ENCODE results near the gene POT1.

POT1 gene

DNA sequence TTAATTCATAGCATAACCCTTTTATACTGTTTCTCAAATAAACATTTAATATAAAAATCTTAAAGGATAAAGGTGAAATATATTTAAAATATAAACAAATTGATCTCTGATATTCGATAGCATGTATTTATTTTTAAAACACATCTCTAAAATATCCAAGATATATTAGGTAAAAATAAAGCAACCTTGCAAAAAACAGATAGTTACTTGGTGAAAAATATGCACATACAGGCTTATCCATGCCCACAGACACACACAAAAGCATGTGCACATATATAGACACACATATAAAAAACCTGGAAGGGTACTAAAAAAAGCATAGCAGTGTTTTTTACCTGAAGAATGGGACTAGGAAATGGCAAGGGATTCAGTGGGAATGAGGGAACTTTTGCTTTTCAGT is 19.8 kb downstream of the POT1 start:
- no peak for DNase-seq

DNA sequence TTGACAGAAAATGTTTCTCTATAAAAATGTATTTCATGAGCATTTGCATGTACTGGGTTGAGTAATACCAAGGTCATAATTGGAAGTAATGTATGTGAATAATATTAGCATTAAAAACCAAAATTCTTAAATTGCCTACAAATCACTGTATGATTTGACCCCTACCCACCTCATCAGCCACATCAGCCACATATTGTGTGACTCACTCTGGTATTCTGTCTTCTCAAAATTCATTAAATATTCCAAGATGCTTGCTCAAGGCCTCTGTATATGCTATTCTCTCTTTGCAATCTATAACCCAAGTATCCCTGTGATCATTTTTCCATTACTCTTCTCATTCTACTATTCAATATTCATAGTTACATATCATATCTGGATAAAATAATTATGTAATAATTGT is 21.4 kb downstream of the POT1 start:
- DNase-seq: no peak

DNA sequence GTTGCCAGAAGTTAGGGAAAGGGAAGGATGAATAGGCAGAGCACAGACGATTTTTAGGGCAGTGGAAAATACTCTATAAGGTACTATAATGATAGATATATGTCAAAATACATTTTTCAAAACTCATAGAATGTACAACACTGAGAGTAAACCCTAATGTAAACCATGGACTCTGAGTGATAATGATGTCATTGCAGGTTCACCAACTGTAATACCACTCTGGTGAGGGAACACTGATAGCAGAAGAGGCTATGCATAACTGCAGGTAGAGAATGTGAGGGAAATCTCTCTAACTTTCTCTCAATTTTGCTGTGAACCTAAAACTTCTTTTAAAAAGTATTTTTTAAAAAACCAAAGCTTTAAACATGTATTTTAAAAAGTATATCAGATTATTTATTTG is 22.1 kb downstream of the POT1 start:
- no peak for DNase-seq

DNA sequence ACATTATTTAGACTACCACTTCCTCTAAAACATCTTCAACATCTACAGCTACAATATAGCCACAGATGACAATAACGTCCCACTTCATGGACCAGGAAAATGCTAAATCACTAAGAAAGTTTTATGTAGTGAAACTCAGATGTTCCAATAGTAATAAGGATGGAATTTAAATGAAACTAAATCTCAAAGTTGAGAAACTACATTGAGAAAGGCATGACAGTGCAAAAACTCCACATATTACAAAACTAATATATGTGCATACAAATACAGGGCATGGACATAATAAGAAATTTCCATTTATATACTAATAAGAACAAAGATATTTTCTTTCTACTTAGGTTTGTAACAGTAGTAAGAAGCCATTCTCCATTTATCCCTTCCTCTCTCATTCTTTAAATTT is 31.1 kb downstream of the POT1 start:
- DNase-seq: no peak

DNA sequence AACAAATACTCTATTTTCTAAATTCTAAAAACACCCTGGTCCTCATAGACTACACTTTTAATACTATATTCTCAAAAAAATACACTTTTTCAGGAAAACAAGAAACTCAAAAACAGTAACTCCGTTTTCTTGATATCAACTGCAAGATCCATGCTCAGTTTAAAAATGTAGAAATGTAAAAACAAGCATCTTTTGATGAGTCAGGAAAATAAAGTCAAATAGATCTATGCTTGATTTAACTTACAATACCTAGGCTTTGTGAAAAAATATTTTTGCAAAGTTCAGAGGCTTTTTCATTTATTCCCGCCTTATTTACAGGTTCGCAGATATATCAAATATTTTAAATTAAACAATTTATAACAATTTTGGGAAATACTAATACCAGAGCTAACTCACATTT is 33.6 kb downstream of the POT1 start:
- no peak for DNase-seq

DNA sequence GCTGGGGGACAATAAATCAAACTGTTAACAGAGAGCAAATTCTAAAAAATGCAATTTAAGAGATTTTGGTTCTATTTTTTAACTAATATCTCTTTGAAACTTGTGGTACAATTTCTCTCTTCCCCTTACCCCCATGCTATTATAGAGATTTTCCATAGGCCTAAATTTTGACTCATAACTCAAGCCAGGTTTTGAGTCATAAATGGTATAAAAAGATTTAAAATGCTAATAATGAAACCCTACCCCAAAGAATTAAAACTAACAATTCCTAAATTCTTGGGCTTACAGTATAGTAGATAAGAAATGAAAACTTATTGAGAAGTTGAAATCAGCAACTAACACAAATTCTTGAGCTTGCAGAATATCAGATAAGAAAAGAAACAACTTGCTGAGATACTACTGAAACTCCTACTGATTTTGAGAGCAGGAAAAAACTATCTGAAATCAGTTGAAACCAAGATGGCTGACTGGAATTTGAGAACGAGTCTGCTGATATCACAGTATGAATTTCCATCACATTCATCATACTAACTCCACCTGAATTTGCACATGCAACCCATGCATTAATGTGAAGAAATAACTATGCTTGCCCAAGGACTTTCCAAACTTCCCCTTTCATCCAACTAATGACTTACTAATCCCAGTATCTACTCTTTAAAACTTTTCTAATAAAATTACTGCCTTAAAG is 36.3 kb downstream of the POT1 start:
- DNase-seq: no peak

DNA sequence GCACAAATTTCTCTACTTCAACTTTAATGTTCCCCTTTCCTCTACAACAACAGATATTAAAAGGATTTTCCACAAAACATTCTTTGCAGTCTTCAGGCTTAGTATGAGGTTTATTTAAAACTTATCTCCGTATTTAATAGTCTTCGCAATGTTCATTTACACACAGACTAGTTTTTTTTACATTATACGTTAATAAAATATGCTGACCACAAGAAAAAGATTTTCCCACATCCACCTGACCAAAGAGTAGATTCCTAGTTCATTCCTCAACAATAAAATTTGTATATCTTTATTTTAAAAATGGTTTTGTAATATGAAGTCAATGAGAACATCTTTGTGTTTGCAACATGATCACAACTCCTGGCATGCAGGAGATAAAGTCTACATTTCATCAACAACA is 42.4 kb downstream of the POT1 start:
- no peak for DNase-seq

DNA sequence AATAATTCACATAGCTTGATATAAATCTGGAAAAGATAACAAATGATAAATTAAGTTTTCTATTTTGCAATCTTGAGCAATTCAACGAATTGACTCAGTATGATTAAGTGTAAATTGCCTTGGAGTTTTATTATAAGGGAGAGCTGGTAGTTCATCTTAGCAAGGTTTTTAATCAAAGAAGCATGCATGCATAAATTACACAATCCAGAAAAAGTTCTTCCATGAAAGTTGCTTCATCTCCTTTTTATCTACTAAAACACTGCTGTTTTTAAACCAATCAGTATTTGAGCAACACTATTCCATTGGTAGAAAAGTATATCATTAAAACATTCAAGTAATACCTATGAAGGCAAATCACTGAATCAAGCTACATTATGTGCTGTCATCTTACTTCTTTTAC is 47.6 kb downstream of the POT1 start:
- DNase-seq: no peak

DNA sequence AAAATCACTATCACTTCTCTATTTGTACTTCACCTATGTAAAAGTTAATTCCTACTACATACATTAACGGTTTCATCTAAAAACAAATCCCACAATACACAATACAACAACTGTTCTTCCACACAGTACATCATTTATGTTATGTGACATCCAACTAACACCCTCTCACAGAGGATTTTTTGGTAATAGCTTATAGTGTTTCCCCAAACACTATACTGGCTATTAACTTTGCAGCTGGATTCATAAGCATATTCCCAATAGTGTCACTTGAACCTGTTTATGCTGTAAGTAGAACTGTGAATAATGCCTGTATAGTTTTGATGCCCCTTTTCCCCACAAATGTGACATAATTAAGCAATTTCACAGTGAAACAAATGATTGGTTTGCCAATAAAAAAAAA is 49.9 kb downstream of the POT1 start:
- DNase-seq: no peak

DNA sequence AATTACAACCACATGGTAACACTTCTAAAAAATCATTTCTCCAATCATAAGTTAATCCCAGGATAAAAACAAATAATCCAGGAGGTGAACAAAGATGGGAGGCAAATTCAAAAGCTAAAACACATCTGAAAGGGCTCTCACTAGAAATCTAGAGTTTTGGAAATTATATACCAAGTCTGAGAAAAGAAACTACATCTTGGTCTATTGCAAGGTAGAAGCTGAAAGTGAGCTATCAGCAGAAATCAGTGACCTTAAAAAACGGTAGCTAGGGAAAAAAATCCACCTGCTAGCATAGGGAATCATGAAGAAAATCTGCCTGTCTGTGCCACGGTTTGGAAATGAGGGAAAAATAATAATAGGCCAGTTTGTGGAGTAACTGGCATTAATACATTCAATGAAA is 50.5 kb downstream of the POT1 start:
- no peak for DNase-seq

DNA sequence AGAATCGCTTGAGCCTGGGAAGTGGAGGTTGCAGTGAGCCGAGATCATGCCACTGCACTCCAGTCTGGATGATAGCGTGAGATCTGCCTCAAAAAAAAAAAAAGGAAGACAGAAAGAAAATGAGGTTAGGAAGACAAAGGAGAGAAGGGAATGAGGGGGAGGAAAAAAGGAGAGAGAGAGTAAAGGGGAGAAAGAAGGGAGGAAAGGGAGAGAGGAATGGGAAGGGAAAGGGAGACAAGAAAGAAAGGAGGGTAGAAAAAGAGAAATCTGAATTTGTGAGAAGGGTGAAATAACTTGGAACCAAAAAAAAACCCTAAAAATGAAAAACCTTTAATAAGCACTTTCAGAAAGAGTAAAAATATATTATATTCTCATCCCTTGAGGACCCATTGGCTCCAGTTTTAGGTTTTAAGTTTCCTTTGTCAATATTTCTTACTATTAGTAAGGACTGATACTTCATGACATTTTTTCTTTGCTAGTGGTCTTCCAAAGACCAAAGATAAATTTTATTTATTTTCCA is 54.9 kb downstream of the POT1 start:
- DNase-seq: no peak

DNA sequence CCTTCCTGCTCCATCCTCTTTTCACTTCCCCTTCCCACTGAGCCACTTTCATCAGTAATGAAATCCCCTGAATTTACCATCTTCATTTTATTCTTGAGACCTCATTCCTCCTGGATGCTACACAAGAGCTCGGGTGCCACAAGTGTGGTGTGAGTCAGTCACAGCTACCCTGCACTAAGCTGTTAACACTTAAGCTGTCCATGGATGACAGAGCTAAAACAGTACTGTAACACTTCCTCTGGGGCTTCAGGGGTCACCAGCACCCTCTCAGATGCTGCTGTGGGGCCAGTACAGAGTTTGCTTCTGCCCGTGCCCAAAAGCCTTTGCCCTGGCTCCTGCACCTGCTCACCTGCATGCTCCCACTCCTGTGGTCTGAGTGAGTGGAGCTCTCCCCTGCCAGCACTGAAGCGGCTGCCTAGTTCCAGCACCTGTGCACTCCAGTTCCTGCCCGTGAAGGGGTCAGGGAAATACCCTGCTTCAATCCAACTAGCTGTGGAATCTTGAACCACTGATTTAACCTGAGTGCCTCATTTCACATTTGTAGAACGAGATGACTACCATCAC is 71.9 kb downstream of the POT1 start:
- no peak for DNase-seq

DNA sequence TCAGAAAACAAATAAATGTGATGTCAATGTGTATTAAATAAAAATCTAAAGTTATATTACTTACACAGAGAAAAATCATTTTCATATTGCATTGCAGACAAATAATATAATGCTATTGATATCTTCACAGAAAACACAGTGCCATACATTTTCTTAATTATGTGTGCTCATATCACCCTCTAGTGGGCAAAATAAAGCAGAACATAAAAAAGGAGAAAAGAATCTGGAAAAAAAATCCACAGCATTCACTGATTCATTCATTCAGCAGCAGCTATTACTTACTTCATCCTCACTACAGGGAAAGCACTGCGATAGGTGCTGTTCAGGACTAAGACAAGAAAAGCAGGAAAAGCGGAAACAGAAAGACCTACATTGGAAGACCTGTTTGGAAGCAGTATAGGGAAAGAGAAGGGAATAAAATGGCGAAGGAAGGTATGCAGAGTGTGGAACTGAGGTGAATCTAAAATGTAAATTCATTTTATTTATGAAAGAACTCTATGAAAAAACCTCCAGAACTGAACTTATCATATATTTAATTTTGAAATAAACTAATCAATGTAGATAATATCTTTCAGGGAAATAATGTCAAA is 73.2 kb downstream of the POT1 start:
- no peak for DNase-seq

DNA sequence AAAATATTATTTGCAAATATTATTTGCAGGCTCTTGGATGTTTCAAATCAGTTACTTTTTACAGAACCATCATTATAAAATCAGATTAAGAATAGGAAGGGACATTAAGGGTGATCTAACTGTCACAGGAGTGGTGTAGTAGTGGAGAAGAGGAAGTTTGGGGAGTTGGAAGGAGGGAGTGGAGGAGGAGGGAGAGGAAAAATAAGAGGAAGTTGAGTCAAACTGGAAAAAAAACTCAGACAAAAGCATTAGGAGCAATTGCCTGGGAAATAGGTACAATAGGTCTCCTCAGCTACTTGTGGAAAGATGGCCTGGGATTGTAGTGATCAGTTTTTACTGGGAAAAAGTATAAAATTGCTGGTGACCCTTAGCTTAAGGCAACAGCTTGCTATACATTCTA is 86.3 kb downstream of the POT1 start:
- DNase-seq: no peak

DNA sequence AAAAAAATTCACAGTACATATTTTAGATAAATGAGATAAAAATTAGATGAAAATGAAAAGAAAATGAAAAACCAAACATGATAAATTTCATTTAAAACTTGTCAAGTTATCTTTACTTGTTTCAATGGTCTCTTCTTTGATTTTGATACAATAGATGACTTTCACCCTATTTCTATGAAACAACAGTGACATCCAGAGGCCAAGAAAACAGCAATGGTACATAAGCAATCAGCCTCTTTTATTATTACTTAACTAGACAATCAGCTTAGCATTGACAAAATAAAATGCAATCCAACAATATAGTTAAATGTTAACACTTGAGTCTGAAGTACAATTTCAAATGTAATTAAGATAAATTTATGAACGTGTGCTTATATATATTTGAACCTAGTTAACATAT is 89.2 kb downstream of the POT1 start:
- DNase-seq: no peak

DNA sequence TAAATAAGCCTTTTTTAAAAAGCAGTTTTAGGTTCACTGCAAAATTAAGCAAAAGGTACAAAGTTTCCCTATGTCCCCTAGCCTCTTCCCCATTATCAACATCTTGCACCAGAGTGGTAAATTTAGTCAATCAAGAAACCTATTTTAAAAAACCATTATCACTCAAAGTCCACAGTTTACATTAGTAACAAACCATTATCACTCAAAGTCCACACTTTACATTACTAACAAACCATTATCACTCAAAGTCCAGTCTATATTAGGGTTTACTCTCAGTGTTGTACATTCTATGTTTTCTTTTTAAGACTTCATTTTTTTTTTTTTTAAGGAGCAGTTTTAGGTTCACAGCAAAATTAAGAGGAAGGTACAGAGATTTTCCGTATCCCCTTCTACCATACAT is 89.9 kb downstream of the POT1 start:
- DNase-seq: no peak

DNA sequence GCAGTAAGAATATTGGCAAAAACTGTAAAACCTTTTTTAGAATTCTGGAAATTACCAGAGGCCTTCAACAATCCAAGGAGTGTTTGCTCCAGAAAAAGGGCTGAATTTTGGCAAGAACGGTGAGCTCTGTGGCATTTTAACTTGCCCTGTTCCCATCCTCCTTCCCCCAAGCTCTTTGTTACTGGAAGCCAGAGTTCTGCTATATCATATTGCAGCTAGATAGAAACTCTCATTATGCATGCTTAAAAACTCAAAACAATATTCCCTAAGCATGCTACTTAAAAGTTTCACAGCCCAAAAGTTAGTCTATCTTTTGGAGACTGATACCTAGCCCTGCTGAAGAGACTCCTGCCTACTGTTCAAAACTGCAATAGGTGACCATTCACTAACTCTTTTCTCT is 93.5 kb downstream of the POT1 start:
- no peak for DNase-seq

DNA sequence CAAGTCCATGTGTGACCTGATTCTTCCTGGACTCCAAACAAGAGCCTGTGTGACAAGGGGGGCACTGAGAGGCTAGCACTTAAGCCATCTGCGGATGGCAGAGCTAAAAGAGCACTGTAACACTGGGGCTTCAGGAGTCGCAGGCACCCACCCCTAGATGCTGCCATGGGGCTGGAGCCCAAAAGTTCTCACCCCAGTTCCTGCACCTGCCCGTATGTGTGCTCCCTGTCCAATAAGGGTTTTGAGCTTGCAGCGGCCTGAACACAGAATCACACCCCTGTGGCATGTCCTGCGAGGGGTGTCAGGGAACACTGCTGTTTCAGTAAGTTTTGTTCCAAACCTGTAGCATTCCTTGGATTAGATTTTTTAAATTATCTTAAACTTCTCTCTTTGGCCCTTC is 110.8 kb downstream of the POT1 start:
- no peak for DNase-seq

DNA sequence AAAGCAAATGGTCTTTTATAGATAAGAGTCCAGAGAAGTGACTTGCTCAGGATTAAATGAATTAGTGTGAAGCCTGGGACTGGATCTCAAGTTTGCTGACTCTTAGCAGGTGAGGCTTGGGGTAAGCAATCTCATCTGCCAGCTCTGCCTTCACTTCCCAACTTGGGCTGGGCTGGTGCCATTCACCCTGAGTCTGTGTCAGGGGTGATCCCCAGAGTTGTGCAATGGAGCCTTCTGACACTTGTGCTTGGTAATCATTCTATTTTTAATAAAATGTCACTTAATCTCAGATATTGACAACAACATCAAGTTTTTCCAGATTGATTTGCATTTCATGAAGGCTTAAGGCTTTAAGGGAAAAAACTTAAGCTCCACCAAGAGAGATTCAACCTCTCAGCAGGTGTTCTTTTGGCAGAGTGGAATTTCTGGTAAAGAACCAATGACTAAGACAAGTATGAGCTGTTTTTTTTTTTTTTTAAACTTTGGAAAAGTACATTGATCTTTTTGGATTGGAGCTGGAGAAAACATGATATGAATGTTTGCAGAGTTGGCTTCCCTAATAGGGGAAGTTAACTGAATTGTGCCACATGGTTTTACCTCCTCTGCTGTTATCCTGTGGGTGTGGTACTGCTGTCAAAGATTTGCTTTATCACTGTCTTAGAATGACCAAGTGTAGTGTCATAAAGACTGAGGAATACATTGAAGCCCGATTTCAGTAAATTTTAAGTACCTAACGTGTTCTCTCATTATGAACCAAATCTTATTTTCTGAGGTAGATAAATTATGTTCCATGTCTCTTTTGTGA is 115.4 kb downstream of the POT1 start:
- no peak for DNase-seq

DNA sequence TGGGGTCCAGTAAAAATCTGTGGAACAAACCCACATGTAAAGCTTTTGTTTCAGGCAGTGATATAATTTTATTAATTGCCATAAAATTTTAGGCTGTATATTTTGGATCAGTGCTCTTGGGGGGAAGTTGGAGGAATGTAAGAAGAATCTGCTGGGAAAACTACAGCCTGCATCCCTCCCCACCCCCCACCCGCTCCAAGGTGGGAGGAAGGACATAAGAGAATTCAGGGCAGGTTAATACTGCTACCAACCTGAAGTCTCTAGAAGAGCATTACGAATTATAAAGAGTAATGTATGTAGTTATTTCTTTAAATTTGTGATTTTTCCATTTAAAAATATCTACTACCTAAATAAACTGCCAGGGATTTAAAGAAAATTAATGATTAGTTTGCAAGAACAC is 116.9 kb downstream of the POT1 start:
- DNase-seq: no peak

DNA sequence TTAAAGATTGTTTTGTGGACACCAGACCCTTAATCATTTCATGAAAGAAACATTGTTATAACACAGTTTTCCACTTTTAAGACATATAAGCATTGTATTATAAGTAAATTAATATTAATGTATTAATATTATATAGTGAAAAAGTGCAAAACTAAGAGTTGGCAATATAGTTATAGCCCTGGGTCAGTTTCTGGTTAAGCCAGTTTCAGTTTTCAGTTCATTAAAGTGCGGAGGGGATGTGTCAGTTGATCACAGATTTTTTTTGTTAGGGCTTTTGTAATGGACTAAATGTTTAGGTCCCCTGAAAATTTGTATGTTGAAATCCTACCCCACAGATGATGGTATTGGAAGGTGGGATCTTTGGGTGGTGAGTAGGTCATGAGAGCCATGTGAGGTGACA is 118.3 kb downstream of the POT1 start:
- DNase-seq: no peak

DNA sequence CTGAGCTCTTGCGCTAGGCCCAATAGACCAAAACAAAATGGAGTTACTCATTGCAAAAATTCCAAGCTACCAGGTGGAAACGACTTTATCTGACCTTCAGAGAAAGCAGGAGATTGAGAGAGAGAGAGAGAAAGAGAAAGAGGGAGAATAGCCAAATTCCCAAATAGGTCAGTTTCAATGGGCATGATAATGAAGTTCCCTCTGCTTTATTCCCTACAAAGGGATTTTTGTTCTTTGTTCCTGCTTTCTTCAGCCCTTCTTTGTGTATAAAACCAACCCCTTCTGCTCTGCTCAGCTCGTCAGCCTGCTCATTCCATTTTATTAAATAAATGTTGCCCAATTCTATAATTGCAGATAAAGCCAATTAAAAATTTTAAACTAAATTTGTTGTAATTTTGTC is 119.0 kb downstream of the POT1 start:
- DNase-seq: no peak

DNA sequence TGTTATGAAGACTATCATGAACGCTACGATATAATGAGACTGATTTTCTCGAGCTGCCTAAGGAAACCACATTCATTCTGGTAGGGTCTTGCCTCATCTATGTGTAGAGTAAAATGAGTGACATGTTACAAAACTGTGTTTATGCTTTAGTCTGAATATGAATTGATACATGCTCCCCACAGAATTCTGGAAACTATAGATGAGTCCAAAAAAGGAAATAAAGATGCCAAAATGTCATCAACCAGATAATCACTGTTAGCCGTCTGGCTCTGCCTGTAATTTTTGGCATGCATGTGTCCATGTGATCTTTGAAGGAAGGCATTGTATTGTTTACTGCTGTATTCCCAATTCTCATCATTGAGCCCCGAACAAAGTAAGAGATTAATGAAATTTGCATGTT is 121.4 kb downstream of the POT1 start:
- no peak for DNase-seq

DNA sequence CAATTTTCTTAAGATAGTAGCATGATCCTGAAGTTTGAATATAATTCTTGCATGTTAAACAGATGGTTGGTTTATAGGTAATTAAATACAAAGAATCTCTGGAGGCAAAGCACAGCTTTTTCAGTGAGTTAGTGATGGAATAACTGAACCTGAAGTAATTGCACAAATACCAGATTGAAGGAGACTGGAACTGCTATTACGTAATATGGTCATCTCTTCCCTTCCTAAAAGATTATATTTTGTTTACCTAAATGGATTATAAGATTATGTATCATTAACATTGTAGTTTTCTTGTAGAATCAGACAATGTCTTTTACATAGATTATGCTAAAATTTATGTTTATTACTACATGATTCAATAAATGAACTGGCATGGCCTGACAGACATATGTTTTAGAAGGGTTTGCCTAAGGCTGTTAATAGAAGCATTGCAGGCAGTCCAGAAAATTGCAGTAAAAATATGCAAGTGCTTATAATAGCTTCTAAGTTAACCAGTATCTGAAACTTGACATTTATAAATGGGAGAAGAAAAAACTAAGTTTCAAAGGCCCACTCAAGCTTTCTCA is 128.2 kb downstream of the POT1 start:
- no peak for DNase-seq
